OCI-LY7 (cell line): ENCODE data around the gene NOL12. TPM values are rescaled to one million over a fixed set of nuclear protein-coding genes. Genes with fewer than 3 reads are reported as not detected.

ENCODE experiments used
- BruUV-seq: library from RNA; stranded (reverse); fragments of 400-500 nt; replicated peaks from 2 replicates; lab custom pipeline; 2021; lab: Mats Ljungman, UMichigan
- CTCF ChIA-PET: fragments of 300-600 bp; sonication (Branson Sonifier 250); formaldehyde crosslinking; loops from one replicate; lab custom pipeline; 2022; ENCODE audit warnings: antibody characterized with exemption; ENCODE audit not compliant: unreplicated experiment; lab: Charles Lee
- POLR2A ChIA-PET: fragments of 300-600 bp; sonication (Branson Sonifier 250); formaldehyde crosslinking; loops from one replicate; lab custom pipeline; 2022; ENCODE audit warnings: antibody characterized with exemption; lab: Charles Lee
- DNase-seq: peaks from one replicate; pipeline ENCODE4 v3.0.0-alpha.2; 2015; ENCODE audit warnings: low spot score
- H2AFZ ChIP-seq: fragments of 200-600 bp; sonication (generic), shearing (Covaris generic); 2 replicates; pipeline ENCODE4 v1.6.1; 2014; ENCODE audit warnings: mild to moderate bottlenecking, antibody characterized with exemption, low read length, moderate library complexity
- H3K27ac ChIP-seq: fragments of 200-600 bp; sonication (generic); 2 replicates; pipeline ENCODE4 v1.5.1; 2014; ENCODE audit warnings: mixed run types, low read depth, mild to moderate bottlenecking, moderate library complexity, low read length, inconsistent platforms; ENCODE audit not compliant: poor library complexity, severe bottlenecking
- H3K36me3 ChIP-seq: fragments of 200-600 bp; sonication (generic); 2 replicates; pipeline ENCODE4 v1.6.1; 2014; ENCODE audit warnings: mild to moderate bottlenecking, antibody characterized with exemption, low read length, moderate library complexity, mixed read lengths; ENCODE audit not compliant: insufficient read depth
- H3K4me1 ChIP-seq: fragments of 200-600 bp; sonication (generic); 2 replicates; pipeline ENCODE4 v1.5.1; 2014; ENCODE audit warnings: mild to moderate bottlenecking, low read length; ENCODE audit not compliant: insufficient read depth, poor library complexity, severe bottlenecking
- H3K4me2 ChIP-seq: fragments of 200-600 bp; sonication (generic); 2 replicates; pipeline ENCODE4 v1.6.1; 2014; ENCODE audit warnings: mild to moderate bottlenecking, low read length
- H3K4me3 ChIP-seq: fragments of 200-600 bp; sonication (generic); 2 replicates; pipeline ENCODE4 v1.5.1; 2014; ENCODE audit warnings: mild to moderate bottlenecking, low read depth, low read length; ENCODE audit not compliant: poor library complexity, severe bottlenecking
- H3K79me2 ChIP-seq: fragments of 200-600 bp; sonication (generic); 2 replicates; pipeline ENCODE4 v1.6.1; 2016; ENCODE audit warnings: low read depth, mild to moderate bottlenecking, low read length, moderate library complexity, mixed read lengths; ENCODE audit not compliant: insufficient read depth
- H3K9me2 ChIP-seq: fragments of 200-600 bp; sonication (generic); 2 replicates; pipeline ENCODE4 v1.6.1; 2016; ENCODE audit warnings: mild to moderate bottlenecking, low read length, mixed read lengths; ENCODE audit not compliant: insufficient read depth
- H3K9me3 ChIP-seq: fragments of 200-600 bp; sonication (generic); 2 replicates; pipeline ENCODE4 v1.6.1; 2014; ENCODE audit warnings: mild to moderate bottlenecking, mixed run types, low read length, mixed read lengths
- H4K20me1 ChIP-seq: fragments of 200-600 bp; sonication (generic); 2 replicates; pipeline ENCODE4 v1.6.1; 2014; ENCODE audit warnings: mild to moderate bottlenecking, antibody characterized with exemption, low read length, moderate library complexity, mixed read lengths; ENCODE audit not compliant: insufficient read depth
- CTCF ChIP-seq: fragments of 200-600 bp; sonication (generic); conservative IDR thresholded peaks from 2 replicates; pipeline ENCODE4 v1.5.1; 2014; ENCODE audit warnings: mild to moderate bottlenecking, antibody characterized with exemption, low read length, moderate library complexity, mixed read lengths
- EZH2phosphoT487 ChIP-seq: fragments of 200-600 bp; sonication (generic); IDR thresholded peaks from 2 replicates; pipeline ENCODE4 v1.6.1; 2018; ENCODE audit warnings: low read depth, borderline replicate concordance, mild to moderate bottlenecking, mixed run types, antibody characterized with exemption, low read length, moderate library complexity, mixed read lengths
- intact Hi-C: fragments of 100-400 bp; cut with micrococcal nuclease; formaldehyde crosslinking; loops from one replicate; pipeline ENCODE4 v1.10.0; 2022; ENCODE audit not compliant: unreplicated experiment
- total RNA-seq, 2 experiments: library from RNA; depleted of rRNA in 1 of 2; stranded (reverse); fragments of >200 nt in 1 of 2; shearing (Covaris generic) in 1 of 2; gene quantifications; 2 replicates each; pipeline ENCODE4 v1.2.3, GENCODE V29; 2014 to 2022

Gene NOL12
- total RNA-seq, 2 experiments from 2014 or later = 62.3 to 64.6 TPM

DNA sequence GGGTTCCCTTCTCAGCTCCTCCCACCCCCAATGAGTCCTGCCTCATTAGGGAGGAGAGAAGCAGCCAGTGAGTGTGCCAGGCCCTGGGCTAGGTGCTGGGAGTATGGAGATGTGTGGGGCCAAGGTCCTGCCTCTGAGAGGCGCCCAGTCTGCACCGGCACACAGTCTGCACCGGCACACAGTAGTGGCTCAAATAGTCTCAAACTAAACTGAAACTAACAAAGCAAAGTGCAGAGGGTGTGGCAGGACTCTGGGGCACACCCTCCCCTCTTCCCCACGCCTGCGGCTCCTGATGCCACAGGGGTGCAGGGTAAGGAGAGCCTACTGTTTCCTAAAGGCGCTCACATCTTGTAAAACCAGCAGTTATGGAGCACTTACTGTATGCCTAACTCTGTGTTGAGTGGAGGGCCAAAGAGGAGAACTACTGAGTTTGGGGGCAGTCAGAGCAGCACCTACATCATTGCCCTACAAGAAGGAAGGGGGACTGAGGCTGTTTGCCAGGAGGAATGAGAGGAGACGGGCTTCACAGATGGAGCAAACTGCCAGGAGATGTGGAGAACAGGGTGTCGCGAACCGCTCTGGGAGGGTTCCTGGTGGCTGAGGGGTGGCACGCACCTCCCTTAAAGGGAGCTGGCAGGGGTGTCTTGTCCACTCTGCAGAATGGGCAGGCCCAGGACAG lies 47.6 kb upstream of the NOL12 start:
- POLR2A ChIA-PET = no interaction called here
- Histone ChIP-seq H3K4me3 (peak overlapping the region; percentile 94), H3K9me3 (no peaks in the 10 kb centered on the region), H3K27ac (no peak overlapping the region), H3K4me1 (peaks cover 42% of the 10 kb centered on the region), H3K79me2 (no peaks in the 10 kb centered on the region), H3K9me2 (no peaks in the 10 kb centered on the region), H3K36me3 (peaks cover 13% of the 10 kb centered on the region; the same call in 1 of the 2 replicates), H2AFZ (peak overlapping the region; percentile 78; the same call in 1 of the 2 replicates), H3K4me2 (peak overlapping the region; percentile 99), H4K20me1 (no peaks in the 10 kb centered on the region)
- no peak for DNase-seq
- CTCF ChIA-PET = interaction anchor here (0.7 to 1.2 kb wide), 2 partner anchors 29 to 32 kb away, joined by 3 to 4 read pairs; no protein-coding TSS in a partner anchor
- intact Hi-C loops = loop anchor here (2.0 kb wide), 1 partner anchor 16 kb away; no protein-coding TSS in a partner anchor
- no TSS peak for BruUV-seq
- TF ChIP-seq CTCF = no peak
- no peak for TF ChIP-seq EZH2phosphoT487

DNA sequence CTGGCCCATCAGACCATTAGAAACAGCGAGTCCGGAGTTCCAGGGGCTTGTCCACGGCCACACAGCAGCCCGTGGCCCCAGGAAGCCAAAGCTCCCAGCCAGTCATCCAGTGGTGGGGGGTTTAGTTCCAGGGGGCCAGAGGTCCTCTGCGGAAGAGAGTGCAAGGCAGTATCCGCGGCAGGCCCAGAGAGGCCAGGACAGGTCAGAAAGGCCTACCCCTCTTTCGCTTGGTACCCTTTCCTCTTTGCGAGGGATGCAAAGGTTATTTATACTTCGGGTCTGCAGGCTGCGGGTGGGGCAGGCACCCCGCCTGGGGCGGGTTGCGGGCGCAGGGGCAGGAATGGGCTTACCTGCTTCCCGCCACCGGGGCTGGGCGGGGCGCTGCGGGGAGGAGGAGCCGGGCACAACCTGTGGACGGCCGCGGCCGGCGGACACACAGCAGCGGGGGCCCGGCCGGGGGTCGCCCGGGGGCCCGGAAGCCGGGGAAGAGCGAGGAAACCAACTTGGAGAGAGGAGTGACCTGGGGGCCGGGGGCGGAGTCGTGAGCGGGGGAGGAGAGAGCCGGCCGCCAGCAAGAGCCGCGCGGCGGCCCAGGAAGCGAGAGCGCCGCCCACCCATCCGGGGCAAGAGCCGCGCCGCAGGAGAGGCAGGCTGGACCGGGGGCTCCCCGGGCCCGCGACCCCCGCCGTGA lies 46.9 kb upstream of the NOL12 start, which contains the start of gene SH3BP1:
TSS of gene SH3BP1 (plus strand) at position 600 of the 691 bp plus-strand sequence. CDS start 119 bp downstream, outside the sequence.
- CTCF ChIA-PET = interaction anchor here (0.6 kb wide), 2 partner anchors 29 to 289 kb away, joined by 5 to 6 read pairs; no protein-coding TSS in a partner anchor
- POLR2A ChIA-PET = no interaction called here
- H2AFZ ChIP-seq = peak within 1 kb of the TSS; percentile 78
- H3K4me2 ChIP-seq = peak within 1 kb of the TSS; percentile 99
- H3K27ac ChIP-seq = peak within 1 kb of the TSS; percentile 41
- H3K36me3 ChIP-seq = peaks cover 17% of the 10 kb centered on the region; the same call in 1 of the 2 replicates
- H3K79me2 ChIP-seq = no peaks in the 10 kb centered on the region
- TF ChIP-seq CTCF (no peak; the same call in 1 of the 2 replicates), EZH2phosphoT487 (no peak)
- no peaks in the 10 kb centered on the region for H3K9me2 ChIP-seq
- H4K20me1 ChIP-seq = no peaks in the 10 kb centered on the region
- no TSS peak for BruUV-seq
- H3K9me3 ChIP-seq = no peaks in the 10 kb centered on the region
- intact Hi-C loops = loop anchor here (2.0 kb wide), 1 partner anchor 16 kb away; no protein-coding TSS in a partner anchor
- peak within 1 kb of the TSS; percentile 94 for H3K4me3 ChIP-seq
- H3K4me1 ChIP-seq = peaks cover 35% of the 10 kb centered on the region
- peak; percentile 67 for DNase-seq
